ENCODE results near the gene OR4C15. TPM values are rescaled to one million over a fixed set of nuclear protein-coding genes. Genes with fewer than 3 reads are reported as not detected.

Gene OR4C15
- polyA plus RNA-seq: not detected

DNA sequence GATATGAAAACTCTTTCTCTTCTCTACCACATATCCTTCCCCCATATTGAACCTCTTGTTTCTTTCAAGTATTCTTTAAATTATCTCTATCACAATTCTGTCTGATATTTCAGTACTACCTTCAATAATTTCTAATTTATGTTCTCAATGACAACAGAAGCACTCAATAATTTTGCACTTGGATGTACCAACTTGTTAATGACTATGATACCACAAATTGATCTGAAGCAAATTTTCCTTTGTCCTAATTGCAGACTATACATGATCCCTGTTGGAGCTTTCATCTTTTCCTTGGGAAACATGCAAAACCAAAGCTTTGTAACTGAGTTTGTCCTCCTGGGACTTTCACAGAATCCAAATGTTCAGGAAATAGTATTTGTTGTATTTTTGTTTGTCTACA, at the start of gene OR4C15:
OR4C15 (plus strand) TSS at position 301 of the 400 bp plus-strand sequence; CDS start at position 301, 0 bp downstream.
- no peak within 1 kb of the TSS for H3K27ac ChIP-seq (ENCODE audit: low read depth, low read length)

DNA sequence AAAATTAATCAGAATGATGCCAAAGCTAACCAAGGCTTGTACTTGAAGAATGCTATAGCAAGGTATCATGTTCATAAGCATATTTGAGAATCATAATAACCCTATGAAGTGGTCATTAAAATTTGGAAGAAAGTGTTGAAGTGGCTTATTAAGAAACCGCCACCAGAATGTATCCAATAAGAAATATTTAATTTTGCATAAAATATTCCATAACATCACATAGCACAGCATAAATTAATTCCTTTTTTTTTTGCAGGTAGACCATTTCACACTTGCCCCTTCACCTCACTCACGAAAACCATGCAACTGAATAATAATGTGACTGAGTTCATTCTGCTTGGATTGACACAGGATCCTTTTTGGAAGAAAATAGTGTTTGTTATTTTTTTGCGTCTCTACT, 17.6 kb downstream of the OR4C15 start, which contains the start of gene OR4C16:
OR4C16 (plus strand) TSS at position 301 of the 400 bp plus-strand sequence; CDS start at position 301, 0 bp downstream.
- WGBS, 3 donors: 56 to 76% (median 65%) methylated on average over 3 of the region's 3 CpGs
- H3K27ac ChIP-seq (ENCODE audit: low read depth, low read length): no peak within 1 kb of the TSS

DNA sequence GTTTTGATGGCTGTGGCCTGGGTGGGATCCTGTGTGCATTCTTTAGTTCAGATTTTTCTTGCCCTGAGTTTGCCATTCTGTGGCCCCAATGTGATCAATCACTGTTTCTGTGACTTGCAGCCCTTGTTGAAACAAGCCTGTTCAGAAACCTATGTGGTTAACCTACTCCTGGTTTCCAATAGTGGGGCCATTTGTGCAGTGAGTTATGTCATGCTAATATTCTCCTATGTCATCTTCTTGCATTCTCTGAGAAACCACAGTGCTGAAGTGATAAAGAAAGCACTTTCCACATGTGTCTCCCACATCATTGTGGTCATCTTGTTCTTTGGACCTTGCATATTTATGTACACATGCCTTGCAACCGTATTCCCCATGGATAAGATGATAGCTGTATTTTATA, 18.3 kb downstream of the OR4C15 start:
- H3K27ac ChIP-seq (ENCODE audit: low read depth, low read length): no peak overlapping the region
- WGBS, 3 donors: 19 to 48% (median 32%) methylated on average over 1 of the region's 1 CpG

Other genes with a start within 250 kb of the OR4C15 start
- not detected for gene OR4A16, start 211.3 kb upstream of the OR4C15 start, polyA plus RNA-seq
- not detected for gene OR4A15, start 186.5 kb upstream of the OR4C15 start, polyA plus RNA-seq
- gene OR4C16, start 17.7 kb downstream of the OR4C15 start, polyA plus RNA-seq: not detected
- gene OR4C11, start 53.2 kb downstream of the OR4C15 start, polyA plus RNA-seq: not detected
- gene OR4P4, start 80.6 kb downstream of the OR4C15 start, polyA plus RNA-seq: not detected
- not detected for gene OR4S2, start 93.9 kb downstream of the OR4C15 start, polyA plus RNA-seq
- not detected for gene OR4C6, start 107.7 kb downstream of the OR4C15 start, polyA plus RNA-seq
- not detected for gene OR5D13, start 219.0 kb downstream of the OR4C15 start, polyA plus RNA-seq
- gene OR5D14, start 241.1 kb downstream of the OR4C15 start, polyA plus RNA-seq: not detected

Data from adipose tissue (tissue), 3 donors.